Body of pancreas (tissue), 4 donors: Measurements from ENCODE around the gene SWI5. TPM values are rescaled to one million over a fixed set of nuclear protein-coding genes. Genes with fewer than 3 reads are reported as not detected.

ENCODE experiments used
- ATAC-seq: fragments of 150-250 bp; one replicate; pipeline ENCODE4 v1.9.1; 2016
- DNase-seq, 4 donors: peaks; one replicate each; pipeline ENCODE4 v3.0.0-alpha.2; 2019
- H3K27ac ChIP-seq, 4 donors: fragments of 200-600 bp; sonication (generic); 1 replicate in 3 of 4; 2 replicates in 1 of 4; pipeline versions ENCODE4 v1.5.1 to v1.6.1; 2016 to 2019; ENCODE audit warnings: mild to moderate bottlenecking in 1 of 4, mixed read lengths in 1 of 4, moderate library complexity in 1 of 4
- H3K27me3 ChIP-seq, 2 donors: fragments of 200-600 bp; sonication (generic); one replicate each; pipeline ENCODE4 v1.6.0; 2016; ENCODE audit warnings: mild to moderate bottlenecking in 1 of 2
- H3K36me3 ChIP-seq, 2 donors: fragments of 200-600 bp; sonication (generic); replicated peaks in 1 of 2; 2 replicates each; pipeline ENCODE4 v1.5.1; 2016; ENCODE audit warnings: low read depth in 2 of 2; ENCODE audit not compliant: insufficient read depth in 1 of 2
- H3K4me1 ChIP-seq: fragments of 200-600 bp; sonication (generic); one replicate; pipeline ENCODE4 v1.6.0; 2016
- H3K4me3 ChIP-seq, 2 donors: fragments of 200-600 bp; sonication (generic); 1 replicate in 1 of 2; 2 replicates in 1 of 2; pipeline ENCODE4 v1.5.1; 2016 to 2019
- H3K9me3 ChIP-seq, 3 donors: fragments of 200-600 bp; sonication (generic); 1 replicate in 2 of 3; 2 replicates in 1 of 3; pipeline ENCODE4 v1.5.1; 2016
- POLR2A ChIP-seq, 3 donors: fragments of 450-650 bp; IDR thresholded peaks; one replicate each; pipeline ENCODE4 v1.6.1; 2016; ENCODE audit warnings: antibody characterized with exemption in 3 of 3, mild to moderate bottlenecking in 2 of 3
- WGBS, 2 donors: methylation state at CpG; one replicate each; pipeline ENCODE4 v1.1.5; 2017; 5-methylcytosine and 5-hydroxymethylcytosine counted together
- intact Hi-C: fragments of 100-400 bp; cut with DNase I; formaldehyde crosslinking; loops from one replicate; pipeline ENCODE4 v1.15.1; 2023
- total RNA-seq, 2 donors: library from RNA; depleted of rRNA; stranded (reverse); fragments of >200 nt; gene quantifications; one replicate each; pipeline ENCODE4 v1.1.0, GENCODE V29; 2016
- TF ChIP-seq, protein P1 (sequence below), 7 experiments: fragments of 450-650 bp in 4 of 7; fragments of 200-600 bp in 3 of 7; sonication (generic) in 3 of 7; IDR thresholded peaks; one replicate each; pipeline ENCODE4 v1.5.1; 2016 to 2019; ENCODE audit warnings: antibody characterized with exemption in 7 of 7

Gene SWI5
- total RNA-seq, 2 donors from 2014 or later: 14.5 to 20.1 TPM

DNA sequence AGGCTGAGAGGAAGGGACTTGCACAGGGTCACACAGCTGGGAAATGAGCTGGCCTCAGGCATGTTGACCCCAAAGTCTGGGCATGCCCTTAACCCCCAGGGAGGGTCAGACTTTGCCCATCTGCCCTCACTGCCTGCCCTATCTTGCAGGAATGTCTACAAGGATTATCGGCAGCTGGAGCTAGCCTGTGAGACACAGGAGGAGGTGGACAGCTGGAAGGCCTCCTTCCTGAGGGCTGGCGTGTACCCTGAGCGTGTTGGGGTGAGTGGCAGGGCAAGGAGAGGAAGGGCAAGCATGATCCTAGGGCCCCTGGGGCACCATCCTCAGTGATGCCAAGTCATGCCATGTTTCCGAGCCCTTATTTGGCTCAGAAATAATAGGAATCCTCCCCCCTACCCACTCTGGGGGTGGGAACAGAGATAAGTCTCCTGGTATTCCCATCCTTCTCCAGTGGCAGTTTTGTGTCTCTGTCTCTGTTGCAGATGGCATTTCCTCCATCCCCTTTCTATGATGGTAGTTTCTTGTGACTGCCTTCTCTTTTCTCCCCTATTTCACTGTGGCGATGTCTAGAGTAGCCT lies 28.8 kb upstream of the SWI5 start:
- no peaks in the 10 kb centered on the region for H3K36me3 ChIP-seq
- H3K27me3 ChIP-seq: no peaks in the 10 kb centered on the region
- H3K4me1 ChIP-seq: peaks cover 15% of the 10 kb centered on the region
- ATAC-seq: no peak
- TF ChIP-seq POLR2A (IDR thresholded peaks at IDR 0.05): no peak
- TF ChIP-seq, protein P1, sequence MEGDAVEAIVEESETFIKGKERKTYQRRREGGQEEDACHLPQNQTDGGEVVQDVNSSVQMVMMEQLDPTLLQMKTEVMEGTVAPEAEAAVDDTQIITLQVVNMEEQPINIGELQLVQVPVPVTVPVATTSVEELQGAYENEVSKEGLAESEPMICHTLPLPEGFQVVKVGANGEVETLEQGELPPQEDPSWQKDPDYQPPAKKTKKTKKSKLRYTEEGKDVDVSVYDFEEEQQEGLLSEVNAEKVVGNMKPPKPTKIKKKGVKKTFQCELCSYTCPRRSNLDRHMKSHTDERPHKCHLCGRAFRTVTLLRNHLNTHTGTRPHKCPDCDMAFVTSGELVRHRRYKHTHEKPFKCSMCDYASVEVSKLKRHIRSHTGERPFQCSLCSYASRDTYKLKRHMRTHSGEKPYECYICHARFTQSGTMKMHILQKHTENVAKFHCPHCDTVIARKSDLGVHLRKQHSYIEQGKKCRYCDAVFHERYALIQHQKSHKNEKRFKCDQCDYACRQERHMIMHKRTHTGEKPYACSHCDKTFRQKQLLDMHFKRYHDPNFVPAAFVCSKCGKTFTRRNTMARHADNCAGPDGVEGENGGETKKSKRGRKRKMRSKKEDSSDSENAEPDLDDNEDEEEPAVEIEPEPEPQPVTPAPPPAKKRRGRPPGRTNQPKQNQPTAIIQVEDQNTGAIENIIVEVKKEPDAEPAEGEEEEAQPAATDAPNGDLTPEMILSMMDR (IDR thresholded peaks at IDR 0.05): no peak
- no peak overlapping the region for H3K27ac ChIP-seq
- H3K4me3 ChIP-seq: no peak overlapping the region
- 84 to 88% methylated on average over 5 of the region's 5 CpGs for WGBS, 2 donors
- intact Hi-C loops: no loop called here
- H3K9me3 ChIP-seq: no peaks in the 10 kb centered on the region
- DNase-seq: no peak

DNA sequence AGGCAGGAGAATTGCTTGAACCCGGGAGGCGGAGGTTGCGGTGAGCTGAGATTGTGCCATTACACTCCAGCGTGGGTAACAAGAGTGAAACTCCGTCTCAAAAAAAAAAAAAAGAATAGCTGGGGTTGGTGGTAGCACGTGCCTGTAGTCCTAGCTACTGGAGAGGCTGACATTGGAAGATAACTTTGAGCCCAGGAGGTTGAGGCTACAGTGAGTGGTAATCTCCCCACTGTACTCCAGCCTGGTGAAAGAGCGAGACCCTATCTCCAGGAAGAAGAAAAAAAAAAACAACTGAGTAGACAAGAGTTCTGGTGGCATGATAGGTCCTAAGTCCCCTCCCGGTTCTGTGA lies 26.5 kb upstream of the SWI5 start:
- Histone ChIP-seq H3K9me3 (no peaks in the 10 kb centered on the region), H3K36me3 (no peaks in the 10 kb centered on the region), H3K27ac (peak overlapping the region in 1 of 4 donors; percentile 54), H3K4me3 (no peak overlapping the region), H3K4me1 (peaks cover 15% of the 10 kb centered on the region), H3K27me3 (no peaks in the 10 kb centered on the region)
- TF ChIP-seq, protein P1 (IDR thresholded peaks at IDR 0.05): no peak
- no peak for TF ChIP-seq POLR2A (IDR thresholded peaks at IDR 0.05)
- DNase-seq: no peak
- WGBS, 2 donors: 62 to 71% methylated on average over 8 of the region's 8 CpGs
- intact Hi-C loops: no loop called here
- ATAC-seq: no peak

DNA sequence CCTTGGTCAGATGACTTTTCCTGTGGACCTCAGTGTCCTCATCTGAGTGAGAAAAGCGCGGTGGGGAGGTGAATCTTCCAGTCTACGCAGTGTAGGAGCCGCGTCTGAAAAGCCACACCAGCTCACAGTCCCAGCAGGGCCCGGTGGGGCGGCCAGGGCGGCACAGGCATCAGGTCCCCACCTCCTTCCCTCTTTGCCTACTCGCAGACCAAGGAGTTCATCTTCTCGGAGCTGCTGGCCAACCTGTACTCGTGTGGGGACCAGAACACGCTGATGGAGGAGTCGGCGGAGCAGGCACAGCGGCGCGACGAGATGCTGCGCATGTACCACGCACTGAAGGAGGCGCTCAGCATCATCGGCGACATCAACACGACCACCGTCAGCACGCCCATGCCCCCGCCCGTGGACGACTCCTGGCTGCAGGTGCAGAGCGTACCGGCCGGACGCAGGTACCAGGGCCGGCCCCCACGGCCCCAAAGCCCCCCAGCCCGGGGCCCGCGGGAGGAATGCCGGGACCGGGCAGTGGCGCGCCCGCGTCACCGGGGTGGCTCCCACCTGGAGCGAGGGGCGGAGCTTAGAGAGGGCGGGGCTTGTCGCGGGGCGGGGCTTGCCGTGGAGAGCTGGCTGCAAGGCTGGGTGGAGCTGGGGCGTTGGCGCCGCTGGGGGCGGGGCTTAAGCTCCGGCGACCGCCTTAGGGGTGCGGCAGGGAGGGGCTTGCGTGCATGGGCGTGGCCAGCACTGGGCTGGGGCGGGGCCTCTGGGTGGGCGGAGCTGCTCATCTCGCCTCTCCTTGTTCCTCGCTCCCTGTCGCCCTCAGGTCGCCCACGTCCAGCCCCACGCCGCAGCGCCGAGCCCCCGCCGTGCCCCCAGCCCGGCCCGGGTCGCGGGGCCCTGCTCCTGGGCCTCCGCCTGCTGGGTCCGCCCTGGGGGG lies 25.9 kb upstream of the SWI5 start:
- 4 to 32% methylated on average over 8 to 70 of the region's 81 CpGs for WGBS, 2 donors
- Histone ChIP-seq H3K9me3 (no peaks in the 10 kb centered on the region), H3K4me1 (peaks cover 15% of the 10 kb centered on the region), H3K27me3 (no peaks in the 10 kb centered on the region), H3K4me3 (peak overlapping the region in 1 of 2 donors; percentile 32), H3K36me3 (no peaks in the 10 kb centered on the region), H3K27ac (peak overlapping the region in 2 of 4 donors; percentile 32 to 54)
- no peak for TF ChIP-seq POLR2A (IDR thresholded peaks at IDR 0.05)
- TF ChIP-seq, protein P1 (IDR thresholded peaks at IDR 0.05): peak in 1 of 7 experiments; percentile 2
- ATAC-seq (peak; percentile 94), DNase-seq (peak; percentile 96 to 99 (median 98))
- intact Hi-C loops: no loop called here

DNA sequence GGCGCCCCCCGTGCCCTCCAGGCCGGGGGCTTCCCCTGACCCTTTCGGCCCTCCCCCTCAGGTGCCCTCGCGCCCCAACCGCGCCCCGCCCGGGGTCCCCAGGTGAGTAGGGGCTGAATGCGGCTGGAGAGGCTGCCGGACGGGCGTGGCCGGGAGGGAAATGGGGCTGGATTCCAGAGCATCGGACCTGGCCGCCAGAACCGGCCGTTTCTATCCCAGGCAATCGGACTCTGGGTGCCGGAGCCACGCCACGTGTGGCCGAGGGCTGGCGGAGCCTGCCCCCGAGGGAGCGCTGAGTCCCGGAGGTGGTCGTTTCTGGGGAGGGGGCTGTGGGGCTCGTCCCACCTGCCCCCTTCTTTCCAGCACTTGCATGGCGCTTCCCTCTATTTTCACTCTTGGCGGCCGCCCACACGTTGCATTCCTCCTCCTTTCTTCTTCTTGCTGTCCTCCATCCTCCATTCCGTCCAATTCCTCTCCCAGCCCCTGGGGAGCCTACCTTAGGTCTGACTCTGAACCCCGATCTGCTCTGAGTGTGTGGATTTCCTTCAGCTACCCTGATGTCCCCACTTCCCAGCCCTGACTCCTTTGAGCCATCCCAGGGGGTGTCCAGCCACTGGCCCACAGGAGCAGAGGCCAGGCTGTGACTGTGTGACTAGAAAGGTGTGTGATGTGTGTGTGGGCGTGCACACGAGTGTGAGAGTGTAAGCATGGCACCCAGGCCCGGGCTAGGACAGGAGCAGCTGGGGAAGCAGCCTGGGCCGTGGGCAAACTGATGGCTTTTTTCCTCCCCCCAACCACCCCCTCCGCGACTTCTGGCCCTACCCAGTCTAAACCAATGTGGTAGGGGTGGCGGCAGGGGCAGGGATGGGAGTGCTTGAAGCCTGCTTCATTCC lies 25.0 kb upstream of the SWI5 start:
- ATAC-seq: peak; percentile 5

More for the DNA sequence above, 25.0 kb upstream of the SWI5 start:
- H3K27ac ChIP-seq: no peak overlapping the region
- no peak for DNase-seq
- H3K9me3 ChIP-seq: no peaks in the 10 kb centered on the region
- intact Hi-C loops: no loop called here
- no peaks in the 10 kb centered on the region for H3K36me3 ChIP-seq
- TF ChIP-seq POLR2A (IDR thresholded peaks at IDR 0.05): no peak
- TF ChIP-seq, protein P1 (IDR thresholded peaks at IDR 0.05): no peak
- no peak overlapping the region for H3K4me3 ChIP-seq
- H3K4me1 ChIP-seq: peaks cover 15% of the 10 kb centered on the region
- H3K27me3 ChIP-seq: no peaks in the 10 kb centered on the region
- WGBS, 2 donors: 27 to 29% methylated on average over 20 to 30 of the region's 43 CpGs
